Osteocyte (in vitro differentiated cells): ENCODE data around the gene SLC6A12. TPM values are rescaled to one million over a fixed set of nuclear protein-coding genes. Genes with fewer than 3 reads are reported as not detected.

Experiments
- DNase-seq: peaks from one replicate; pipeline ENCODE4 v3.0.0; 2021; ENCODE audit warnings: mixed read lengths; ENCODE audit not compliant: unreplicated experiment; ENCODE audit errors: extremely low spot score
- H3K27ac Mint-ChIP-seq: one replicate; pipeline ENCODE4 v1.8.0; 2021; ENCODE audit warnings: mild to moderate bottlenecking, mixed read lengths; ENCODE audit not compliant: unreplicated experiment
- H3K27me3 Mint-ChIP-seq: one replicate; pipeline ENCODE4 v1.8.0; 2021; ENCODE audit warnings: mixed read lengths; ENCODE audit not compliant: unreplicated experiment
- H3K36me3 Mint-ChIP-seq: one replicate; pipeline ENCODE4 v1.8.0; 2021; ENCODE audit warnings: mixed read lengths; ENCODE audit not compliant: unreplicated experiment
- H3K4me1 Mint-ChIP-seq: one replicate; pipeline ENCODE4 v1.8.0; 2021; ENCODE audit warnings: mixed read lengths; ENCODE audit not compliant: unreplicated experiment
- H3K4me3 Mint-ChIP-seq: one replicate; pipeline ENCODE4 v1.8.0; 2021; ENCODE audit warnings: mild to moderate bottlenecking, moderate library complexity, mixed read lengths; ENCODE audit not compliant: unreplicated experiment
- H3K9me3 Mint-ChIP-seq: one replicate; pipeline ENCODE4 v1.8.0; 2021; ENCODE audit warnings: mixed read lengths; ENCODE audit not compliant: unreplicated experiment
- total RNA-seq: library from RNA; stranded (reverse); gene quantifications from 2 replicates; pipeline ENCODE4 v1.2.1, GENCODE V29; 2021
- TF ChIP-seq, protein P1 (sequence below): fragments of 200-600 bp; sonication (generic); IDR thresholded peaks from 2 replicates; pipeline ENCODE4 v1.5.0; 2021; ENCODE audit warnings: antibody characterized with exemption, mild to moderate bottlenecking, moderate library complexity

The SLC6A12 gene
- total RNA-seq, 1 donor from 2014 or later = not detected

DNA sequence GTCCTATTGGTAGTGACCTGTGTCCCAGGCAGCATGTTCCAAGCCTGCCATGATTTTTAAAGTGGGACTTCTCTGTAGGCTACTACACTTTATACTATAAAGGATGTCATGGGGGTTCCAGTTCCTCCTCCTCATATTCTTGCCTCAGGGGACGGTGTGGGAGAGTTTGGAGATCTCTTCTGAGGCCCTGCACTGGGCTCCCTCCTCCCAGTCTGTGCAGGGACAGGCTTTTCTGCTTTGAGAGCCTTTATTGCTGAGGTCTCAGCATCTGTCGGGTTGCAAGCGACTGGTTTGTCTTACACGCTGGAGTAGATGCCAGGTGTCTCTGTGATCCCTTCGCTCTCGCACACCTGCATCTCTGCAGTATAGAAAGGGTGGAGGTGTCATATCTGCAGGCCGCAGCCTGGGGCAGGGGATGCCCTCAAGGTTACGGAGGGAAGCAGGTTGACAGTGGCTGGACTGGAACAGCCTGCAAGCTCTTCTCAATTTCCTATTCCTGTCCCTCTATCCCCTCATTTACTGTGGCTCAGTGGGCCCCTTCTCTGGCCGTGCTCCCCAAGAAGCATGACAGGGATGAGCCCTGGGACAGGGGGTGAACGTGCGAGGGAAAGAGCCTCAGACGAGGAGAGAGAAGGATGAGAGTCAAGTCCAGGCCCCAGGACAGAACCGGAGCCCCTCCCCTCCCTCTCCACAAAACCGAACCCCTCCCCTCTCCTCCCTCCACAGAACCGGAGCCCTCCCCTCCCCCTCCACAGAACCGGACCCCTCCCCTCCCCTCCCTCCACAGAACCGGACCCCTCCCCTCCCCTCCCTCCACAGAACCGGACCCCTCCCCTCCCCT lies 51.3 kb downstream of the SLC6A12 start:
- H3K36me3 Mint-ChIP-seq = no peaks in the 10 kb centered on the region
- H3K4me1 Mint-ChIP-seq = no peaks in the 10 kb centered on the region
- H3K4me3 Mint-ChIP-seq = no peak overlapping the region
- no peak for DNase-seq
- TF ChIP-seq, protein P1, sequence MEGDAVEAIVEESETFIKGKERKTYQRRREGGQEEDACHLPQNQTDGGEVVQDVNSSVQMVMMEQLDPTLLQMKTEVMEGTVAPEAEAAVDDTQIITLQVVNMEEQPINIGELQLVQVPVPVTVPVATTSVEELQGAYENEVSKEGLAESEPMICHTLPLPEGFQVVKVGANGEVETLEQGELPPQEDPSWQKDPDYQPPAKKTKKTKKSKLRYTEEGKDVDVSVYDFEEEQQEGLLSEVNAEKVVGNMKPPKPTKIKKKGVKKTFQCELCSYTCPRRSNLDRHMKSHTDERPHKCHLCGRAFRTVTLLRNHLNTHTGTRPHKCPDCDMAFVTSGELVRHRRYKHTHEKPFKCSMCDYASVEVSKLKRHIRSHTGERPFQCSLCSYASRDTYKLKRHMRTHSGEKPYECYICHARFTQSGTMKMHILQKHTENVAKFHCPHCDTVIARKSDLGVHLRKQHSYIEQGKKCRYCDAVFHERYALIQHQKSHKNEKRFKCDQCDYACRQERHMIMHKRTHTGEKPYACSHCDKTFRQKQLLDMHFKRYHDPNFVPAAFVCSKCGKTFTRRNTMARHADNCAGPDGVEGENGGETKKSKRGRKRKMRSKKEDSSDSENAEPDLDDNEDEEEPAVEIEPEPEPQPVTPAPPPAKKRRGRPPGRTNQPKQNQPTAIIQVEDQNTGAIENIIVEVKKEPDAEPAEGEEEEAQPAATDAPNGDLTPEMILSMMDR = no peak
- no peak overlapping the region for H3K27ac Mint-ChIP-seq
- H3K9me3 Mint-ChIP-seq = no peaks in the 10 kb centered on the region
- peaks cover 42% of the 10 kb centered on the region for H3K27me3 Mint-ChIP-seq

DNA sequence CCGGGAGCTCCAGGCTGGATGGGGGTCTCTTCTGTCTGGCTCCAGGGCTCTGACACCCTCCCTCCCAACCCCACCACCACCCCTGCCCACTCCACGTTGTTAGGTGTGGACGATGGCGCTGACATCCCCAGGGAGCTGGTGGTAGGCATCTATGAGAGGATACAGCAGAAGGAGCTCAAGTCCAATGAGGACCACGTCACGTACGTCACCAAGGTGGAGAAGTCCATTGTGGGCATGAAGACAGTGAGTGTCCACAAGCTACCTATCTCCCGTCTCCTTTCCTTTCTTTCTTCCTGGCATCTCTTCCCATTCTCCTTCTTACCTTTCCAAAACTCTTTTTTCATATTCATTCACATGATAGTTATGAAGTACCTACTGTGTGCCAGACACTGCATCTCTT lies 52.1 kb downstream of the SLC6A12 start:
- no peak overlapping the region for H3K27ac Mint-ChIP-seq
- no peaks in the 10 kb centered on the region for H3K9me3 Mint-ChIP-seq
- H3K4me3 Mint-ChIP-seq = no peak overlapping the region
- no peak for DNase-seq
- H3K27me3 Mint-ChIP-seq = peaks cover 35% of the 10 kb centered on the region
- H3K36me3 Mint-ChIP-seq = no peaks in the 10 kb centered on the region
- TF ChIP-seq, protein P1 = no peak
- H3K4me1 Mint-ChIP-seq = no peaks in the 10 kb centered on the region

DNA sequence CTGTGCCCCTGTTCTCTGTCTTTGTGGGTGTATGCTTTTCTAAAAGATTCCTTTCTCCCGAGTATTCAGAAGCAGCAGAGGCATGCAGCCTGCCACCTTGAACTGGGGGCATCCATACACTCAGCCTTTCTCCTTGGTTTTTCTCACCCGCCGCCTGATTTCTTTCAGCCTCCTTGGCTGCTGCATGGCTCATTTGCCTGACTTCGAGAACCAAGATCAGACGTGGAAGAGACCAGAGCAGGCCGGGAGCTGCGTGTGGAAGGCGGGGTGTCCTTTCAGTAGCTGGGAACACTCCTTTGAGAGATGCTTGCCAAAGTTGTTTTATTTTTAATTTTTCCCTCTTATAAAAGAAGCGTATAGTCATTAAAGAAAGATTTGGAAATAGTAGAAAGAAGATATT lies 53.1 kb downstream of the SLC6A12 start:
- Mint-ChIP-seq H3K4me1 (no peaks in the 10 kb centered on the region), H3K4me3 (no peak overlapping the region), H3K9me3 (no peaks in the 10 kb centered on the region), H3K27me3 (peaks cover 30% of the 10 kb centered on the region), H3K36me3 (no peaks in the 10 kb centered on the region), H3K27ac (no peak overlapping the region)
- TF ChIP-seq, protein P1 = no peak
- DNase-seq = no peak

DNA sequence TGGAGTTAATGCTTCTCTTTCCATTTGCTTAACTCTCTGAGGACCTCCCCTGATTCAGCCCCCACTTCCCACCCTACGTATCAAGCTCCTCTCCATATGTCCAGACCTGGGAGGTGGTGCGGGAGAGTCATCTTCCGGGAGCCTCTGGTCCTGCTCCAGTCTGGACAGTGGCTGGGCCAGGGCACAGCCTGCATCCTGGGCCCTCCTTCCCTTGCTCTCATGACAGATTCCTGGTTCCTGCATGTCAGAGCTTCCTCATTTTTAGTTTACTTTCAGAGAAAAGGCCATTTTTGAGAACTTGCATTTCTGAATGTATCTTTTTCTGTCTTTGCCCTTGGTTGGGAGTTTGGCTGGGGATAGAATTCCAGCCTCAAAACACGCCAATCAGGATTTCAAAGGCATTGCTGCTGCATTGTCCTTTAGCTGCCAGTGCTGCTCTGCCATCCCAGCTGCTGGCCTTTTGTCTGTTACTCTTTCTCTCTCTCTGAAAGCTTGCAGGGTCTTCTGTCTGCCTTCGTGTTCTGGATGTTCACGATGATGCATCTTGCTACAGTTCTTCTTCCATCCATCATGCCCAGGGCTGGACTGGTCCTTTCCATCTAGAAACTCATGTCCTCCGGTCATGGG lies 54.7 kb downstream of the SLC6A12 start:
- Mint-ChIP-seq H3K4me3 (no peak overlapping the region), H3K4me1 (no peaks in the 10 kb centered on the region), H3K27ac (no peak overlapping the region), H3K9me3 (no peaks in the 10 kb centered on the region), H3K27me3 (peaks cover 32% of the 10 kb centered on the region), H3K36me3 (no peaks in the 10 kb centered on the region)
- no peak for DNase-seq
- TF ChIP-seq, protein P1 = no peak

DNA sequence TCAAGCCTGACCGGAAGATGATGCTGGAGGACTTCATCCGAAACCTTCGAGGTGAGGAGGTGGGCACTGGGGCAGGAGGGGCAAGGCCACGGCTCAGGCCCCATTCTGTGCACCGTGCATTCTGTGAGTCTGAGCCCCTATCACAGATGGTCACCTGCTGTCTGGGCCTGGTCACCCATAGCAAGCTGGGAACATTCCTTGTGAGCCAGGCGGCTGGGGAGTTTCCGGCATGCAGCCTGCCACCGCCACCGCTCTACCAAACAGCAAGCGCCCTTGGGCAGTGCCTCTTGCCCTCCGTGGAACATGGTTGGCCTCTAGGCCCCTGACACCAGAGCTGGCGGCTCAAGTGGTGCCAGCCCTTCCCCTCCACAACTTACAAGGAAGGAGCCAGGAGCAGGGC lies 56.3 kb downstream of the SLC6A12 start:
- Mint-ChIP-seq H3K4me3 (no peak overlapping the region), H3K36me3 (no peaks in the 10 kb centered on the region), H3K4me1 (no peaks in the 10 kb centered on the region), H3K27me3 (peaks cover 39% of the 10 kb centered on the region), H3K9me3 (no peaks in the 10 kb centered on the region), H3K27ac (no peak overlapping the region)
- TF ChIP-seq, protein P1 = no peak
- no peak for DNase-seq
